Kidney capillary endothelial cell (primary cell): ENCODE data around the gene C4A.
"Not testable (repeated sequence)": the region's sequence is repeated elsewhere in the genome, so short reads cannot be mapped to it uniquely, and the experiment has no call there.

Source experiments
- DNase-seq: peaks from one replicate; pipeline ENCODE4 v3.0.0-alpha.2; 2018; ENCODE audit warnings: low spot score

C4A gene

GRCh38 chr6:31980998-31981397 is 859 bp upstream of the C4A start:
- DNase-seq = not testable (repeated sequence)

- not testable (repeated sequence) for DNase-seq
Measured at GRCh38 chr6:31989363-31989762, 7.5 kb downstream of the C4A start.

GRCh38 chr6:31994421-31994820 is 12.6 kb downstream of the C4A start:
- not testable (repeated sequence) for DNase-seq

- not testable (repeated sequence) for DNase-seq
Measured at GRCh38 chr6:31996385-31996784, 14.5 kb downstream of the C4A start.

GRCh38 chr6:32002546-32003268 is 20.9 kb downstream of the C4A start:
- DNase-seq = not testable (repeated sequence)

- DNase-seq = not testable (repeated sequence)
Measured at GRCh38 chr6:32003301-32003700, 21.4 kb downstream of the C4A start.

GRCh38 chr6:32004393-32004792 is 22.5 kb downstream of the C4A start:
- not testable (repeated sequence) for DNase-seq

GRCh38 chr6:32004864-32005537 is 23.1 kb downstream of the C4A start:
- DNase-seq = not testable (repeated sequence)

- DNase-seq = not testable (repeated sequence)
Measured at GRCh38 chr6:32005538-32005880, 23.7 kb downstream of the C4A start.

GRCh38 chr6:32005991-32006529 is 24.2 kb downstream of the C4A start:
- DNase-seq = not testable (repeated sequence)

- DNase-seq = not testable (repeated sequence)
Measured at GRCh38 chr6:32007086-32007485, 25.2 kb downstream of the C4A start.

- not testable (repeated sequence) for DNase-seq
Measured at GRCh38 chr6:32008037-32008436, 26.2 kb downstream of the C4A start.

GRCh38 chr6:32008616-32009015 is 26.8 kb downstream of the C4A start:
- not testable (repeated sequence) for DNase-seq

GRCh38 chr6:32009537-32009936 is 27.7 kb downstream of the C4A start:
- not testable (repeated sequence) for DNase-seq

GRCh38 chr6:32010856-32011530 is 29.1 kb downstream of the C4A start:
- not testable (repeated sequence) for DNase-seq

GRCh38 chr6:32012941-32013617 is 31.2 kb downstream of the C4A start:
- not testable (repeated sequence) for DNase-seq

- DNase-seq = not testable (repeated sequence)
Measured at GRCh38 chr6:32013738-32014137, 31.9 kb downstream of the C4A start.

- not testable (repeated sequence) for DNase-seq
Measured at GRCh38 chr6:32014547-32014946, 32.7 kb downstream of the C4A start, which contains the start of gene C4B. Gene C4B, plus strand, starts transcription at chr6:32014795. Its CDS starts 51 bp downstream, at chr6:32014846.

GRCh38 chr6:32022100-32022499 is 40.2 kb downstream of the C4A start:
- DNase-seq = not testable (repeated sequence)

GRCh38 chr6:32028631-32029030 is 46.8 kb downstream of the C4A start:
- not testable (repeated sequence) for DNase-seq

GRCh38 chr6:32029553-32029952 is 47.7 kb downstream of the C4A start:
- DNase-seq = not testable (repeated sequence)
